Esophagus (tissue), 2 donors: ENCODE data around the gene GMDS. TPM values are rescaled to one million over a fixed set of nuclear protein-coding genes. Genes with fewer than 3 reads are reported as not detected.

Source experiments
- H3K27ac ChIP-seq, 2 donors: one replicate each; pipeline ENCODE4 v1.5.1; 2013; ENCODE audit warnings: low read depth in 2 of 2, mild to moderate bottlenecking in 2 of 2, inconsistent platforms in 1 of 2, low read length in 1 of 2, moderate library complexity in 1 of 2
- H3K27me3 ChIP-seq, 2 donors: one replicate each; pipeline ENCODE4 v1.6.1; 2013; ENCODE audit warnings: low read length in 2 of 2, control low read depth in 1 of 2, mild to moderate bottlenecking in 1 of 2; ENCODE audit not compliant: insufficient read depth in 2 of 2, control insufficient read depth in 1 of 2
- H3K36me3 ChIP-seq, 2 donors: one replicate each; pipeline ENCODE4 v1.6.1; 2013; ENCODE audit warnings: low read length in 1 of 2; ENCODE audit not compliant: control insufficient read depth in 2 of 2, insufficient read depth in 2 of 2
- H3K4me1 ChIP-seq, 2 donors: one replicate each; pipeline ENCODE4 v1.6.1; 2013; ENCODE audit warnings: low read length in 1 of 2; ENCODE audit not compliant: control insufficient read depth in 2 of 2, insufficient read depth in 2 of 2
- H3K4me3 ChIP-seq, 2 donors: one replicate each; pipeline ENCODE4 v1.5.1; 2013; ENCODE audit warnings: low read length in 2 of 2, mild to moderate bottlenecking in 2 of 2, low read depth in 1 of 2, moderate library complexity in 1 of 2
- H3K9me3 ChIP-seq, 2 donors: one replicate each; pipeline ENCODE4 v1.6.1; 2013; ENCODE audit warnings: mild to moderate bottlenecking in 2 of 2, low read depth in 1 of 2, low read length in 1 of 2, moderate library complexity in 1 of 2; ENCODE audit not compliant: control insufficient read depth in 2 of 2, insufficient read depth in 1 of 2
- WGBS, 2 donors: extraction: QIAGEN DNeasy Blood & Tissue Kit; methylation state at CpG; one replicate each; pipeline ENCODE4 v1.1.7; 2013; 5-methylcytosine and 5-hydroxymethylcytosine counted together
- polyA plus RNA-seq, 2 donors: library from polyadenylated mRNA; stranded (reverse); fragments of 200-250 nt; gene quantifications; one replicate each; pipeline ENCODE4 v1.2.3, GENCODE V29; 2013
- donor health status: healthy with polysubstance abuse.
- donor health status: Bipolar disorder and iron deficiency.

Gene GMDS
- polyA plus RNA-seq, 2 donors: 42.4 to 54.5 TPM

- 76 to 82% methylated on average over 4 of the region's 4 CpGs for WGBS, 2 donors
- no peaks in the 10 kb centered on the region for H3K9me3 ChIP-seq
- no peak overlapping the region for H3K27ac ChIP-seq
- H3K36me3 ChIP-seq: no peaks in the 10 kb centered on the region
- no peak overlapping the region for H3K4me3 ChIP-seq
- H3K27me3 ChIP-seq: no peaks in the 10 kb centered on the region
- no peaks in the 10 kb centered on the region for H3K4me1 ChIP-seq
Observed at GRCh38 chr6:2186516-2186915, 58.9 kb downstream of the GMDS start.

- Histone ChIP-seq H3K9me3 (no peaks in the 10 kb centered on the region), H3K4me3 (no peak overlapping the region), H3K36me3 (no peaks in the 10 kb centered on the region), H3K27ac (no peak overlapping the region), H3K4me1 (no peaks in the 10 kb centered on the region), H3K27me3 (no peaks in the 10 kb centered on the region)
- WGBS, 2 donors: 79 to 87% methylated on average over 2 of the region's 2 CpGs
Observed at GRCh38 chr6:2185466-2185865, 59.9 kb downstream of the GMDS start.

- no peak overlapping the region for H3K27ac ChIP-seq
Observed at GRCh38 chr6:2184700-2185455, 60.5 kb downstream of the GMDS start.

GRCh38 chr6:2183752-2184151, 61.7 kb downstream of the GMDS start:
- H3K36me3 ChIP-seq: no peaks in the 10 kb centered on the region
- H3K4me1 ChIP-seq: no peaks in the 10 kb centered on the region
- H3K4me3 ChIP-seq: no peak overlapping the region
- H3K27me3 ChIP-seq: no peaks in the 10 kb centered on the region
- no peak overlapping the region for H3K27ac ChIP-seq
- 97 to 98% methylated on average over 1 of the region's 1 CpG for WGBS, 2 donors
- H3K9me3 ChIP-seq: no peaks in the 10 kb centered on the region

More at GRCh38 chr6:2184700-2185455, 60.5 kb downstream of the GMDS start:
- 92 to 95% methylated on average over 7 of the region's 7 CpGs for WGBS, 2 donors
- Histone ChIP-seq H3K27me3 (no peaks in the 10 kb centered on the region), H3K4me1 (no peaks in the 10 kb centered on the region), H3K36me3 (no peaks in the 10 kb centered on the region), H3K9me3 (no peaks in the 10 kb centered on the region), H3K4me3 (no peak overlapping the region)

- Histone ChIP-seq H3K9me3 (peaks cover 0 to 2% of the 10 kb centered on the region in 2 donors), H3K27ac (no peak overlapping the region), H3K4me3 (no peak overlapping the region), H3K4me1 (no peaks in the 10 kb centered on the region), H3K27me3 (no peaks in the 10 kb centered on the region), H3K36me3 (no peaks in the 10 kb centered on the region)
Observed at GRCh38 chr6:2183246-2183645, 62.2 kb downstream of the GMDS start.

- peaks cover 0 to 3% of the 10 kb centered on the region in 2 donors for H3K9me3 ChIP-seq
- H3K27ac ChIP-seq: no peak overlapping the region
- 91 to 96% methylated on average over 1 of the region's 1 CpG for WGBS, 2 donors
- H3K36me3 ChIP-seq: no peaks in the 10 kb centered on the region
- no peaks in the 10 kb centered on the region for H3K4me1 ChIP-seq
- H3K27me3 ChIP-seq: no peaks in the 10 kb centered on the region
- no peak overlapping the region for H3K4me3 ChIP-seq
Observed at GRCh38 chr6:2182251-2182650, 63.2 kb downstream of the GMDS start.

GRCh38 chr6:2181567-2181966, 63.8 kb downstream of the GMDS start:
- Histone ChIP-seq H3K4me3 (no peak overlapping the region), H3K36me3 (no peaks in the 10 kb centered on the region), H3K27ac (no peak overlapping the region), H3K4me1 (no peaks in the 10 kb centered on the region), H3K9me3 (peaks cover 0 to 3% of the 10 kb centered on the region in 2 donors), H3K27me3 (no peaks in the 10 kb centered on the region)
- 84 to 88% methylated on average over 2 of the region's 2 CpGs for WGBS, 2 donors

GRCh38 chr6:2179950-2180349, 65.5 kb downstream of the GMDS start:
- Histone ChIP-seq H3K4me1 (no peaks in the 10 kb centered on the region), H3K9me3 (peaks cover 0 to 3% of the 10 kb centered on the region in 2 donors), H3K36me3 (no peaks in the 10 kb centered on the region), H3K4me3 (no peak overlapping the region), H3K27me3 (no peaks in the 10 kb centered on the region), H3K27ac (no peak overlapping the region)

GRCh38 chr6:2179241-2179640, 66.2 kb downstream of the GMDS start:
- Histone ChIP-seq H3K9me3 (peaks cover 0 to 3% of the 10 kb centered on the region in 2 donors), H3K36me3 (no peaks in the 10 kb centered on the region), H3K27me3 (no peaks in the 10 kb centered on the region), H3K4me1 (no peaks in the 10 kb centered on the region), H3K27ac (no peak overlapping the region), H3K4me3 (no peak overlapping the region)
- WGBS, 2 donors: 65 to 69% methylated on average over 1 of the region's 1 CpG

- H3K27ac ChIP-seq: no peak overlapping the region
- H3K4me1 ChIP-seq: no peaks in the 10 kb centered on the region
- H3K4me3 ChIP-seq: no peak overlapping the region
- WGBS, 2 donors: 96 to 100% methylated on average over 4 of the region's 4 CpGs
- H3K9me3 ChIP-seq: peaks cover 0 to 3% of the 10 kb centered on the region in 2 donors
- H3K36me3 ChIP-seq: no peaks in the 10 kb centered on the region
- H3K27me3 ChIP-seq: no peaks in the 10 kb centered on the region
Observed at GRCh38 chr6:2178125-2178524, 67.3 kb downstream of the GMDS start.
